Naive B cell (primary cell): Measurements from ENCODE around the gene BAZ1A. TPM values are rescaled to one million over a fixed set of nuclear protein-coding genes. Genes with fewer than 3 reads are reported as not detected.

ENCODE experiments used
- ATAC-seq, 2 donors: fragments of 150-1000 bp; cut with Tn5 transposase; 2 replicates each; pipeline ENCODE4 v1.10.0; 2021; ENCODE audit warnings: low read depth in 2 of 2, mild to moderate bottlenecking in 2 of 2, moderate library complexity in 2 of 2
- DNase-seq: peaks from one replicate; pipeline ENCODE4 v3.0.0; 2022
- H3K27ac Mint-ChIP-seq, 6 donors: one replicate each; pipeline ENCODE4 v1.8.0; 2020 to 2022; ENCODE audit warnings: mild to moderate bottlenecking in 6 of 6, mixed read lengths in 6 of 6, moderate library complexity in 5 of 6, inconsistent platforms in 2 of 6
- H3K27me3 Mint-ChIP-seq, 3 donors: one replicate each; pipeline ENCODE4 v1.8.0; 2021 to 2022; ENCODE audit warnings: mixed read lengths in 3 of 3, mild to moderate bottlenecking in 1 of 3
- H3K36me3 Mint-ChIP-seq, 2 donors: one replicate each; pipeline ENCODE4 v1.8.0; 2020 to 2022; ENCODE audit warnings: mixed read lengths in 2 of 2, inconsistent platforms in 1 of 2, mild to moderate bottlenecking in 1 of 2
- H3K4me1 Mint-ChIP-seq, 3 donors: one replicate each; pipeline ENCODE4 v1.8.0; 2020 to 2022; ENCODE audit warnings: mixed read lengths in 3 of 3, inconsistent platforms in 1 of 3, mild to moderate bottlenecking in 1 of 3, moderate library complexity in 1 of 3
- H3K4me3 Mint-ChIP-seq, 8 donors: one replicate each; pipeline ENCODE4 v1.8.0; 2020 to 2022; ENCODE audit warnings: mild to moderate bottlenecking in 8 of 8, mixed read lengths in 8 of 8, moderate library complexity in 8 of 8, inconsistent platforms in 2 of 8
- H3K9me3 Mint-ChIP-seq, 7 donors: one replicate each; pipeline ENCODE4 v1.8.0; 2020 to 2022; ENCODE audit warnings: mixed read lengths in 7 of 7, mild to moderate bottlenecking in 5 of 7, inconsistent platforms in 2 of 7, moderate library complexity in 1 of 7
- polyA plus RNA-seq, 6 donors: library from polyadenylated mRNA; unstranded; fragments of 300-500 nt; fragmentation: Illumina TruSeq; gene quantifications; one replicate each; pipeline ENCODE4 v1.2.3, GENCODE V29; 2021; ENCODE audit warnings: low read depth in 6 of 6

Gene BAZ1A, protein sequence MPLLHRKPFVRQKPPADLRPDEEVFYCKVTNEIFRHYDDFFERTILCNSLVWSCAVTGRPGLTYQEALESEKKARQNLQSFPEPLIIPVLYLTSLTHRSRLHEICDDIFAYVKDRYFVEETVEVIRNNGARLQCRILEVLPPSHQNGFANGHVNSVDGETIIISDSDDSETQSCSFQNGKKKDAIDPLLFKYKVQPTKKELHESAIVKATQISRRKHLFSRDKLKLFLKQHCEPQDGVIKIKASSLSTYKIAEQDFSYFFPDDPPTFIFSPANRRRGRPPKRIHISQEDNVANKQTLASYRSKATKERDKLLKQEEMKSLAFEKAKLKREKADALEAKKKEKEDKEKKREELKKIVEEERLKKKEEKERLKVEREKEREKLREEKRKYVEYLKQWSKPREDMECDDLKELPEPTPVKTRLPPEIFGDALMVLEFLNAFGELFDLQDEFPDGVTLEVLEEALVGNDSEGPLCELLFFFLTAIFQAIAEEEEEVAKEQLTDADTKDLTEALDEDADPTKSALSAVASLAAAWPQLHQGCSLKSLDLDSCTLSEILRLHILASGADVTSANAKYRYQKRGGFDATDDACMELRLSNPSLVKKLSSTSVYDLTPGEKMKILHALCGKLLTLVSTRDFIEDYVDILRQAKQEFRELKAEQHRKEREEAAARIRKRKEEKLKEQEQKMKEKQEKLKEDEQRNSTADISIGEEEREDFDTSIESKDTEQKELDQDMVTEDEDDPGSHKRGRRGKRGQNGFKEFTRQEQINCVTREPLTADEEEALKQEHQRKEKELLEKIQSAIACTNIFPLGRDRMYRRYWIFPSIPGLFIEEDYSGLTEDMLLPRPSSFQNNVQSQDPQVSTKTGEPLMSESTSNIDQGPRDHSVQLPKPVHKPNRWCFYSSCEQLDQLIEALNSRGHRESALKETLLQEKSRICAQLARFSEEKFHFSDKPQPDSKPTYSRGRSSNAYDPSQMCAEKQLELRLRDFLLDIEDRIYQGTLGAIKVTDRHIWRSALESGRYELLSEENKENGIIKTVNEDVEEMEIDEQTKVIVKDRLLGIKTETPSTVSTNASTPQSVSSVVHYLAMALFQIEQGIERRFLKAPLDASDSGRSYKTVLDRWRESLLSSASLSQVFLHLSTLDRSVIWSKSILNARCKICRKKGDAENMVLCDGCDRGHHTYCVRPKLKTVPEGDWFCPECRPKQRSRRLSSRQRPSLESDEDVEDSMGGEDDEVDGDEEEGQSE (N-terminal part only)
- 10 to 100 TPM in 5 of 6 donors, 1 to 10 TPM in 1; 6.0 to 23.8 (median 12.4) TPM for polyA plus RNA-seq

DNA sequence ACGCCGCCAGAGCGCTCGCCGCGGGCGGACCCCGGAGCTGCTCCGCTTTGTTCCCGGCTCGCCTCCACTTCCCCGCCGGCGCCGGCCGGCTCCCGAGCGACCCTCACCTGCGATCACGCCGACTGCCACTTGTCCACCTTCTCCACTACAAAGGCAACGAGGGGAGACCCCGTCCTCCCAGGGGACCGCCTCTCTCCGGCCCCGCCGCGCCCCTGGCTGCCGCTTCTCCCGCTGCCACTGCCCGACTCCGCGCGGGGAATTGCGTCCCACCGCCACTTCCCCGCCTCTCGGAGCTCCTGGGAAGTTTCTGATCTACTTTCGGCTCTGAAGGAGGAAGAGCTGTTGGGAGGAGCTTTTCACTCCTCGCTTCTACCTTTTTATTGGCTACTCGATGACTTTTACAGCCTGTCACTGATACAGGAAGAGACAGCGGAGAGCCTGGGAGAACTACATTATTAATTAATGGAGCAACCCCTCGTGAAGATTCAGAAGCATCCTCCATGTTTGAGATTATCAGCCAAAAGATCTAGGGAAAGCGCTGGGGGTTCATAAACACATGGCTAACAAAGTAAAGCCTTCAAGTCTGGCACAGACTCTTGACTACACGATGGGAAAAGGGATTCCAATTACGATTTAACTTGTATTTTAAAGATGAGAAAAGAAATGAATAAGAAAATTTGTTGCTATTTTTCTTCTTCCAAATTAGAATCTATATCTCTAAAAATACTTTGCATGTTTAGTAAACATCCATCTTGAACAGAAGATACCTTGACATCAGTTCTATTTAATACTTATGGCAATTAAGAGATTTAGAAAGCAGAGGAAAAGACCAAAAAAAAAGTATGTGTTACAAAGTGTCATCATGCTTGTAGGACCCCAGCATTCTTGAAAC lies at the start of gene BAZ1A:
Gene BAZ1A (minus strand): TSS at position 330 of the 892 bp plus-strand sequence. CDS start 756 bp downstream, outside the sequence.
- no peaks in the 10 kb centered on the region for H3K9me3 Mint-ChIP-seq
- peak within 1 kb of the TSS; percentile 98 to 100 (median 100) for H3K4me3 Mint-ChIP-seq
- peaks cover 13 to 40% (median 20%) of the 10 kb centered on the region in 3 donors for H3K4me1 Mint-ChIP-seq
- ATAC-seq (peak; percentile 5), DNase-seq (peak; percentile 63)
- no peaks in the 10 kb centered on the region for H3K27me3 Mint-ChIP-seq
- peaks cover 0 to 8% of the 10 kb centered on the region in 2 donors for H3K36me3 Mint-ChIP-seq
- H3K27ac Mint-ChIP-seq, result peak within 1 kb of the TSS; percentile 99 to 100 (median 100)

DNA sequence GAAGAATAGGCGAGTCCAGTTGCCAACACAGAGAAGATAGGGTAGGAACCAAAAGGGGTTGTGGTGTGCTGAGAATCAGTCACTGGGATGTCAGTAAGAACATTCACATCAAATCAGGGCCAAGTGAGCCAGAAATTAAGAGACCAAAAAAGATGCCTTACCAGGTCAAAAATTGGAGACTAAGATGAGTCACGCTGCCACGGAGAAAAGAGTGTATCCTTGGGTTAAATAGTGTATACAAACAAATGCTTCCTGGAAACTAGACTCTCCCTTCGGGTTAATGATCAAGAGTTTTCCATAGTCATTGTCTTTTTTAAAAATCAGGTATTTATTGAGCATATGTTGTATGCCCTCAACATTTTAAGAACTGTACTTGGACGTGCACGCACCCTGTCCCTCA lies 45.2 kb upstream of the BAZ1A start:
- H3K9me3 Mint-ChIP-seq, result no peaks in the 10 kb centered on the region
- H3K4me3 Mint-ChIP-seq, result no peak overlapping the region
- no peak overlapping the region for H3K27ac Mint-ChIP-seq

DNA sequence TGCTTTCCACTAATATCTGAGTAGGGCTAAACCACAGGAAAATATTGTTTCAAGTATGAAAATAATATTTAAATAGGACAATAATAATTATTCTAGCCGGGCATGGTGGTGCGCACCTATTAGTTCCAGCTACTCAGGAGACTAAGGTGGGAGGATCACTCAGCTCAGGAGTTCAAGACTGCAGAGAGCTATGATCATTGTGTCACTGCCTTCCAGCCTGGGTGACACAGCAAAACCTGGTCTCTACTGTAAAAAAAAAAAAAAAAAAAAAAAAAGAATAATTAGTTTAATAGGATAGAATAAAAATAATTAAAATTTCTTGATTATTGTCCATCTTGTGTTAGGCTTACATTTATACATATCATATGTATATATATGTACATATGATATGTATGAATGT lies 38.5 kb upstream of the BAZ1A start:
- no peaks in the 10 kb centered on the region for H3K36me3 Mint-ChIP-seq
- DNase-seq (no peak), ATAC-seq (no peak)
- H3K9me3 Mint-ChIP-seq, result no peaks in the 10 kb centered on the region
- peaks cover 9 to 16% (median 14%) of the 10 kb centered on the region in 3 donors for H3K4me1 Mint-ChIP-seq
- no peak overlapping the region for H3K4me3 Mint-ChIP-seq
- no peaks in the 10 kb centered on the region for H3K27me3 Mint-ChIP-seq
- H3K27ac Mint-ChIP-seq, result no peak overlapping the region

More for the DNA sequence above, 45.2 kb upstream of the BAZ1A start:
- no peak for DNase-seq
- Mint-ChIP-seq H3K36me3 (peaks cover 1 to 12% of the 10 kb centered on the region in 2 donors), H3K4me1 (no peaks in the 10 kb centered on the region), H3K27me3 (no peaks in the 10 kb centered on the region)
- ATAC-seq, result no peak

DNA sequence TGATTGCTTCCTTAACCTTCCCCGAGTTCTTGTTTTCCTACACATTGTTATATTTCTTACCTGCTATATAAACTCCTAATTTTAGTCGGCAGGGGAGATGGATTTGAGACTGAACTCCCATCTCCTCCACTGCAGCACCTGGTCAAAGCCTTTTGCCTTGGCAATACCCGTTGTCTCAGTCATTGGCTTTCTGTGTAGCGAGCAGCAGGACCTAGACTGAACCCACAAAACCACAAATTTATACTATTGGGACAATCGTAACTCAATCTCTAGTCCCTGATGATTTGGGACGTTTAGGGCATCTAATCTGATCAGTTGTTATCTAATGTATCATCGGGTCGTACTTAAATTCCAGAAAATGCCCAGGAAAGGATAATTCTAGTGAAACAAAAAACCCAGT lies 37.8 kb upstream of the BAZ1A start:
- H3K36me3 Mint-ChIP-seq, result no peaks in the 10 kb centered on the region
- no peaks in the 10 kb centered on the region for H3K27me3 Mint-ChIP-seq
- no peak for ATAC-seq
- no peak for DNase-seq
- peak overlapping the region in 1 of 6 donors; percentile 82 for H3K27ac Mint-ChIP-seq
- no peaks in the 10 kb centered on the region for H3K9me3 Mint-ChIP-seq
- H3K4me3 Mint-ChIP-seq, result no peak overlapping the region
- H3K4me1 Mint-ChIP-seq, result peaks cover 9 to 16% (median 14%) of the 10 kb centered on the region in 3 donors

DNA sequence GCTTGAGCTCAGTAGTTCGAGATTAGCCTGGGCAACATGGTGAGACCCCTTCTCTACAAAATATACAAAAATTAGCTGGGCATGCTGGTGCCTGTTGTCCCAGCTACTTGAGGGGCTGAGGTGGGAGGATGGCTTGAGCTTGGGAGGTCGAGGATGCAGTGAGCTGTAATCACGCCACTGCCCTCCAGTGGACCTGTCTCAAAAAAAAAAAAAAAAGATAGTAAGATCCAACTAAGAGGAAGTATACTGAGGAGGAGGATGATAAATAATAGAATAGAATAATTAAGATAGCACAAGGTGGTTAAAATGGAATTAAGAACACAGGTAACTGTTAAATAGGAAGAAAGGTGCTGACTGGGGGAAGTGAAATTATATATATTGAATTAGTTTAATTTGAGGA lies 37.0 kb upstream of the BAZ1A start:
- Mint-ChIP-seq H3K9me3 (no peaks in the 10 kb centered on the region), H3K4me1 (peaks cover 9 to 16% (median 14%) of the 10 kb centered on the region in 3 donors), H3K4me3 (peak overlapping the region in 1 of 8 donors; percentile 10), H3K27me3 (no peaks in the 10 kb centered on the region), H3K27ac (peak overlapping the region in 2 of 6 donors; percentile 39 to 85), H3K36me3 (no peaks in the 10 kb centered on the region)
- ATAC-seq, result peak; percentile 14 to 57
- peak; percentile 3 for DNase-seq

DNA sequence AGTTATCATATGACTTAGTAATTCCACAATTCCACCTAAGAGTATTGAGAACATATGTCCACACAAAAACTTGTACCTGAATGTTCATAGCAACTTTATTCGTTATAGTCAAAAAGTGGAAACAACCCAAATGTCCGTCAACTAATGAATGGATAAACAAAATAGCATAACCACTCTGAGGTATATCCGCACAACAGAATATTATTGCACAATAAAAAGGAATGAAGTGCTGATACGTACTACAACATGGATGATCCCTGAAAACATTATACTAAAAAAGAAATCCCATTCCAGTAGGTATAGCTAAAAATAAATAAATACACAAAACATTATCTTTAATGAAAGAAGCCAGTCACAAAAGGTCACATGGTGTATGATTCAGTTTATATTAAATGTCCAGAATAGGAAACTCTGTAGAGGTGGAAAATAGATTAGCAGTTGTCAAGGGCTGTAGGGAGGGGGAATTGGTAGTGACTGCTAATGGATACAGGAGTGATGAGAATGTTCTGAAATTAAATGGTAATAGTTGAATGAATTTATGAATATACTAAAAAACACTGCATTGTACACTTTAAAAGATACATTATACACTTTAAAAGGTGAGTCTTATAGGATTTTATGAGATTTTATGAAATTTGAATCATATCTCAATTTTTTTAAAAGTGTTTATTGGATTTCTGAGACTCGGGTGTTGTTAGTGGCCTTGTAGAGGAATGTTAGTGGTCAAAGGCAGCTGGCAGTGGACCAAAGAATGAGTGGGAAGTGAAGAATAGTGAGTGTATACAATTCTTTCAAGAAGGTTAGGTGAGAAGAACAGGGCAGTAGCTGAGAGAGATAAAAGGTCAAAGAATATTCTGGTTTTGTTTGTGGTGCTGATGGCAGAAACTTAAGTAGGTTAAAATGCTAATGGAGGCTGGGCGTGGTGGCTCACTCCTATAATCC lies 36.3 kb upstream of the BAZ1A start:
- H3K4me1 Mint-ChIP-seq, result peaks cover 9 to 16% (median 14%) of the 10 kb centered on the region in 3 donors
- H3K9me3 Mint-ChIP-seq, result no peaks in the 10 kb centered on the region
- no peak overlapping the region for H3K4me3 Mint-ChIP-seq
- H3K27me3 Mint-ChIP-seq, result no peaks in the 10 kb centered on the region
- H3K36me3 Mint-ChIP-seq, result no peaks in the 10 kb centered on the region
- peak overlapping the region in 1 of 6 donors; percentile 1 for H3K27ac Mint-ChIP-seq
- DNase-seq (no peak), ATAC-seq (no peak)

DNA sequence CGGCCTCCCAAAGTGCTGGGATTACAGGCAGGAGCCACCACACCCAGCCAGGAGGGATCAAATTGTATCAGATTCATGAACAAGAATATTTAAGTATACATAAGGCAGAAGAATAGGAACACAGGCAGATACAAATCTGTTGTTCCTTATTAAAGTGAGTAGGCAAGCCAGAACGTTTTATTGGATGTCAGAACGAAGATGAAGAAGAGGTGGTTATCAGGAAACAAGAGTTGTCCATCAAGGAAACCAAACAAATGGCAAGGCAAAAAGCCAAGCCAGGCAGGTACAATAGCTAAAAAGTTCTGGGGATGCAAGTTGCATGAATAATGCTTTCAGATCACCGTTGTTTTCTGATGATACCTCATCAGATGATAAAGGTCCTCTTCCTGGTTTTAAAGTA lies 31.1 kb upstream of the BAZ1A start:
- H3K4me1 Mint-ChIP-seq, result no peaks in the 10 kb centered on the region
- no peak for DNase-seq
- H3K27ac Mint-ChIP-seq, result no peak overlapping the region
- H3K27me3 Mint-ChIP-seq, result no peaks in the 10 kb centered on the region
- no peak for ATAC-seq
- no peaks in the 10 kb centered on the region for H3K36me3 Mint-ChIP-seq
- no peak overlapping the region for H3K4me3 Mint-ChIP-seq
- no peaks in the 10 kb centered on the region for H3K9me3 Mint-ChIP-seq

DNA sequence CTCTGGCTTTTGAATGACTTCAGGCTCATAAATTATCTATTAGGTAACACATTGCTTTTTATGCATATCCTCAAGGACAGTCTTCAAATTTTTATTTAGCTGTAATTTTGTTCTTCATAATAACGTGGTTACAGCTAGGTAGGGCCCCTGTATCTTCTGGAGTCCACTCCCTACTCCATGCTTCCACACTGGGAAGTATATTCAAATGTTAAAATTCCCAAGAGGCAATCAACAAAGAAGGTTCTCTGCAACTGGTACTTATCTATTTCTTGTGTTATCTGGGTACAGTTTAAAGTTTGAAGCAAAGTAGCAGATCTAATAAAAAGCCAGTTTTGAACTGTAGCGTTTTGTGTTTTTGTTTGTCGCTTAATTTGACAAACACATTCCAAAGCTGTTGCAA lies 20.1 kb upstream of the BAZ1A start:
- DNase-seq (no peak), ATAC-seq (no peak)
- no peaks in the 10 kb centered on the region for H3K9me3 Mint-ChIP-seq
- no peak overlapping the region for H3K4me3 Mint-ChIP-seq
- H3K4me1 Mint-ChIP-seq, result peaks cover 6 to 9% (median 6%) of the 10 kb centered on the region in 3 donors
- no peak overlapping the region for H3K27ac Mint-ChIP-seq
- no peaks in the 10 kb centered on the region for H3K27me3 Mint-ChIP-seq
- no peaks in the 10 kb centered on the region for H3K36me3 Mint-ChIP-seq

DNA sequence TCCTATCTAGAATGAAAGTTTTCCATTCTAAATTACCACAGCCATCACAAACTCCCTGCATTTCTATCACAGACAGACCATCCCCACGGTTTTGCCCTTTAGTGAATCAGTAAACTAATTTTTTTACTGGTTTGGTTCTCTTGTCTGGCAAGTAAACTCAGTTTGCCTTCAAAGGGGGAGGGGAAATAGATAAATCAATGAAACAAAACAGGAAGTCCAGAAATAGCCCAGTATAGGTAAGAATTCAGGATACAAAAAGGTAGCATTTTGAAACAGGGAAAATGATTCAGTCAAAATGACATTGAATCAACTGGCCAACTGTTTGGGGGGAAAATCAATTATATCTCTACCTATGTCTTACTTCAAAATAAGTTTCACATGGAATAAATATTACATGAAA lies 15.8 kb upstream of the BAZ1A start:
- ATAC-seq (no peak), DNase-seq (no peak)
- no peaks in the 10 kb centered on the region for H3K27me3 Mint-ChIP-seq
- H3K9me3 Mint-ChIP-seq, result no peaks in the 10 kb centered on the region
- H3K36me3 Mint-ChIP-seq, result no peaks in the 10 kb centered on the region
- H3K4me3 Mint-ChIP-seq, result no peak overlapping the region
- H3K4me1 Mint-ChIP-seq, result peaks cover 6 to 9% (median 6%) of the 10 kb centered on the region in 3 donors
- H3K27ac Mint-ChIP-seq, result peak overlapping the region in 1 of 6 donors; percentile 16

DNA sequence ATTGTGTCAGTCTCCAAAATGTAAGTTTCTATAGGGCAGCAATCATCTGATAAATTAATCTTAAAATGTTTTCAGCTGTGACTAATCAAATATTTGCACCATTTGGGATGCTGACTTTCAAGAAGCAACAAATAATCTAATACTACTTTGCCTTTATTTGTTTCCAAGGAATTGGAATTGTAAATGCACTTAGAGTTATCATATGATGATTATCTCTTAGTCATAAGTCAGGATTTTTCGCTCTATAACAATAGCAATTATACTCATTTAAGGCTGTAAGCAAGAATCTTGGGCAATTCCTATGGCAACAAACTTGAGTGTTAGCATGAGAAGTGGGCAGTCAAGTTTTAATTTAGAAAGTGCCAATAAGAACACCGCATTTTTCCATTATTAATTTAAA lies 13.0 kb upstream of the BAZ1A start:
- Mint-ChIP-seq H3K36me3 (no peaks in the 10 kb centered on the region), H3K27ac (no peak overlapping the region), H3K27me3 (no peaks in the 10 kb centered on the region), H3K4me1 (peaks cover 6 to 9% (median 6%) of the 10 kb centered on the region in 3 donors), H3K4me3 (no peak overlapping the region), H3K9me3 (no peaks in the 10 kb centered on the region)
- ATAC-seq (no peak), DNase-seq (no peak)

DNA sequence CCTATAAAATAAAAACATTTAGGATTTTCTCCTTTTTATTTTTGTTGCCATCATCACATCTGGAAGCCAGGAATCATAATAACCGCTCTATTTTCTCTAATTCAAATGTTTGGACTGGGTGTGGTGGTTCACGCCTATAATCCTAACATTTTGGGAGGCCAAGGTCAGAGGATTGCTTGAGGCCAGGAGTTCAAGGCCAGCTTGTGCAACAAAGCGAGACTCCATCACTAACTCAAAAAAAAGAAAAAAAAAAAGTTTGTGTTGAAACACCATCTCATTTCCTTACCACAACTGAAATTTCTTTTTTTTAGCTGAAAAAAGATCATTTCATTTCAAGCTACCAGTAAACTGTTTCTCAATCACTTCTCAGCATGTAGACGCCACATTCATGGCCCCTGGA lies 8.8 kb upstream of the BAZ1A start:
- Mint-ChIP-seq H3K27ac (no peak overlapping the region), H3K27me3 (no peaks in the 10 kb centered on the region), H3K36me3 (no peaks in the 10 kb centered on the region), H3K4me1 (no peaks in the 10 kb centered on the region), H3K4me3 (no peak overlapping the region), H3K9me3 (no peaks in the 10 kb centered on the region)
- ATAC-seq (no peak), DNase-seq (no peak)
